ENCODE results near the gene STAC3.

DNA sequence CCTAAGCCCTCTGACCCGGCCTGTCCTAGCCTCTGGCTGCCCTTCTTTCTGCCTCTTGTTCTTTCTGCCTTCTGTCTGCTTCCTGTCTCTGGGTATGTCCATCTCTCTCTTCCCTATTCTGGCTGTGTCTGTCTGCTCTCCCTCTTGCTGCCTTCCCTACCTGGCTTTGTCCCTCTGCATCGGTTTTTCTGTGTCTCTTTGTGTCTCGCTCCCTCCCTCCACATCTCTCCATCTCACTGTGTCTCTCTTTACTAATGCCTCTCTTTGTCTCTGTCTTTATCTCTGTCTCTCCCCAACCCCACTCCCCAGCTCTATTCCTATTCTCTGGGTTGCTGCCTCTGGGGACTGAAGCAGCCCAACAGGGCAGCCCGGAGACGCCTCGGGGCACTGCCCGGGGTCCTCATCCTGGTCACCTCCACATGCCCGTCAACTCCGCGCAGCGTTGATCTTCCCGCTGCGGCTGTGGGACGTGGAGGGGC is 11.4 kb downstream of the STAC3 start:
- TF ChIP-seq, protein P1, sequence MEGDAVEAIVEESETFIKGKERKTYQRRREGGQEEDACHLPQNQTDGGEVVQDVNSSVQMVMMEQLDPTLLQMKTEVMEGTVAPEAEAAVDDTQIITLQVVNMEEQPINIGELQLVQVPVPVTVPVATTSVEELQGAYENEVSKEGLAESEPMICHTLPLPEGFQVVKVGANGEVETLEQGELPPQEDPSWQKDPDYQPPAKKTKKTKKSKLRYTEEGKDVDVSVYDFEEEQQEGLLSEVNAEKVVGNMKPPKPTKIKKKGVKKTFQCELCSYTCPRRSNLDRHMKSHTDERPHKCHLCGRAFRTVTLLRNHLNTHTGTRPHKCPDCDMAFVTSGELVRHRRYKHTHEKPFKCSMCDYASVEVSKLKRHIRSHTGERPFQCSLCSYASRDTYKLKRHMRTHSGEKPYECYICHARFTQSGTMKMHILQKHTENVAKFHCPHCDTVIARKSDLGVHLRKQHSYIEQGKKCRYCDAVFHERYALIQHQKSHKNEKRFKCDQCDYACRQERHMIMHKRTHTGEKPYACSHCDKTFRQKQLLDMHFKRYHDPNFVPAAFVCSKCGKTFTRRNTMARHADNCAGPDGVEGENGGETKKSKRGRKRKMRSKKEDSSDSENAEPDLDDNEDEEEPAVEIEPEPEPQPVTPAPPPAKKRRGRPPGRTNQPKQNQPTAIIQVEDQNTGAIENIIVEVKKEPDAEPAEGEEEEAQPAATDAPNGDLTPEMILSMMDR (IDR thresholded peaks at IDR 0.05): no peak
- TF ChIP-seq EP300 (IDR thresholded peaks at IDR 0.05) (no peak), POLR2A (IDR thresholded peaks at IDR 0.05) (no peak)
